HG02943 (cell line): Measurements from ENCODE around the gene CEP72.
"Not testable (repeated sequence)": the region's sequence is repeated elsewhere in the genome, so short reads cannot be mapped to it uniquely, and the experiment has no call there.

Experiments used
- ATAC-seq: cut with Tn5 transposase; IDR thresholded peaks from one replicate; pipeline ENCODE4 v1.9.1; 2021; ENCODE audit warnings: mild to moderate bottlenecking, low read depth, moderate library complexity; ENCODE audit not compliant: unreplicated experiment

CEP72 gene

GRCh38 chr5:693271-694041 lies 81.3 kb downstream of the CEP72 start, which contains the start of gene TPPP:
TSS of gene TPPP (minus strand) at chr5:693352. CDS start at chr5:678060, 15,292 bp downstream.
- ATAC-seq: peak; percentile 75

- ATAC-seq: not testable (repeated sequence)
Observed at GRCh38 chr5:694042-694431, 81.9 kb downstream of the CEP72 start.

- ATAC-seq: not testable (repeated sequence)
Observed at GRCh38 chr5:695475-695874, 83.3 kb downstream of the CEP72 start.

GRCh38 chr5:696191-696590 lies 84.1 kb downstream of the CEP72 start:
- ATAC-seq: not testable (repeated sequence)

DNA sequence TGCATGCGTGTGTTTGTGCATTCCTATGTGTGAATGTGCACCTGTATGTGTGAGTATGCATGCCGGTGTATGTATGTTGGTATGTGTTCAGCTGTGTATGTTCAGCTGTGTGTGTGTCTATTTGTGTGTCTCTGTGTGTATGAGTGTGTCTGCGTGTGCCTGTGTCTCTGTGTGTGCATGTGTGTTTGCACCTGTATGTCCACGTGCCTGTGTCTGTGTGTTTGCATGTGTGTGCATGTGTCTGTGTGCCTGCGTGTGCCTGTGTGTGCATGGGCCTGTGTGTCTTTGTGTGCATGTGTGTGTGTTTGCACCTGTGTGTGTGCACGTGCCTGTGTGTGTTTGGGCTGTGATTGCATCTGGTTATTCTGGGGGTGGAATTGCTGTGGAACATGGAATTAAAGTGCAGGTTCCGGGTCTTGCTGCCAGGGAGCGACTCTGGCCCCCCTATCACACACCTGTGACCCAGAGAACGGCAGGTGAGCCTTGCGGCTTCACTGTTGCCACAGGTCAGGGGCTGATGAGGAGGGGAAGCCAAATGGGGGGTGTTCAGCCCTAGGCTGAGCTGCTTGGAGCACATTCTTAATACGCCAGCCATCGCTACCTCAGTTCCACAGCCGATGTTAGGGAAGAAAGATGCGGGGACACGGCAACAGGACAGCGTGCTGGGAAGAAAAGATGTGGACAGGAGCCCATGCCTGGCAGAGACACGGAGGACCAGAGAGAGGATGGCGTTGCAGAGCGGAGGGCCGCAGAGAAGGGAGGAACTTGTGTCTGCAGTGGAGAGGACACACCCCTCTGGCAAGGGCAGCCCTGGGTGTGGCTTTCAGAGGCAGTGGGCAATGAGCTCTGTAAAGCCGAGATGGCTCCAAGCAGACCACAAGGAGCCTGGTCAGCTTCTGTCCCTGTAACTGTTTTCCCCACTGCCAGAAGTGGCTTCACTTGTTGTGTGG lies 84.9 kb downstream of the CEP72 start:
- ATAC-seq: not testable (repeated sequence)
